Ureter (tissue), 1 donor: ENCODE data around the gene SEMA4B. TPM values are rescaled to one million over a fixed set of nuclear protein-coding genes. Genes with fewer than 3 reads are reported as not detected.
"Not testable (repeated sequence)": the region's sequence is repeated elsewhere in the genome, so short reads cannot be mapped to it uniquely, and the experiment has no call there.

Experiments used
- DNase-seq: peaks from one replicate; pipeline ENCODE4 v3.0.0-alpha.2; 2020; ENCODE audit warnings: low spot score
- total RNA-seq: library from RNA; stranded (reverse); gene quantifications from one replicate; pipeline ENCODE4 v1.2.4, GENCODE V29; 2023
- donor health status: DM: yes; HTN: yes; CAD: no.

The SEMA4B gene
- total RNA-seq = 183 TPM

GRCh38 chr15:90201130-90201943 lies at the start of gene SEMA4B:
TSS of gene SEMA4B (plus strand) at chr15:90201330. CDS start at chr15:90201579, 249 bp downstream.
- peak; percentile 77 for DNase-seq

- no peak for DNase-seq
Observed at GRCh38 chr15:90151989-90152645, 49.0 kb upstream of the SEMA4B start.

GRCh38 chr15:90153658-90154057 lies 47.5 kb upstream of the SEMA4B start:
- DNase-seq = no peak

GRCh38 chr15:90154246-90154645 lies 46.9 kb upstream of the SEMA4B start:
- DNase-seq = no peak

- DNase-seq = no peak
Observed at GRCh38 chr15:90154861-90155626, 46.1 kb upstream of the SEMA4B start.

GRCh38 chr15:90159213-90159612 lies 41.9 kb upstream of the SEMA4B start:
- DNase-seq = no peak

- peak; percentile 73 for DNase-seq
Observed at GRCh38 chr15:90160781-90161727, 40.1 kb upstream of the SEMA4B start.

GRCh38 chr15:90161950-90162361 lies 39.2 kb upstream of the SEMA4B start:
- no peak for DNase-seq

- DNase-seq = no peak
Observed at GRCh38 chr15:90162956-90163355, 38.2 kb upstream of the SEMA4B start.

GRCh38 chr15:90164239-90164638 lies 36.9 kb upstream of the SEMA4B start:
- DNase-seq = not testable (repeated sequence)

- no peak for DNase-seq
Observed at GRCh38 chr15:90165157-90165556, 36.0 kb upstream of the SEMA4B start.

- DNase-seq = peak; percentile 95
Observed at GRCh38 chr15:90165659-90166489, 35.3 kb upstream of the SEMA4B start.

GRCh38 chr15:90167121-90167520 lies 34.0 kb upstream of the SEMA4B start:
- no peak for DNase-seq

GRCh38 chr15:90171623-90172022 lies 29.5 kb upstream of the SEMA4B start:
- no peak for DNase-seq

GRCh38 chr15:90173372-90173771 lies 27.8 kb upstream of the SEMA4B start:
- no peak for DNase-seq

GRCh38 chr15:90174140-90174875 lies 26.8 kb upstream of the SEMA4B start:
- DNase-seq = peak; percentile 92

GRCh38 chr15:90177012-90177411 lies 24.1 kb upstream of the SEMA4B start:
- no peak for DNase-seq

GRCh38 chr15:90178468-90179435 lies 22.4 kb upstream of the SEMA4B start:
- DNase-seq = no peak
